Ovary (tissue), 9 donors: ENCODE data around the gene DNASE2. TPM values are rescaled to one million over a fixed set of nuclear protein-coding genes. Genes with fewer than 3 reads are reported as not detected.

Experiments used
- DNase-seq, 5 donors: peaks; one replicate each; pipeline ENCODE4 v3.0.0-alpha.2; 2019 to 2020
- H3K27ac ChIP-seq, 2 donors: fragments of 200-600 bp; one replicate each; pipeline versions ENCODE4 v1.5.1 to v1.8.0; 2019 to 2022
- H3K27me3 ChIP-seq: fragments of 200-600 bp; one replicate; pipeline ENCODE4 v1.8.0; 2022
- H3K36me3 ChIP-seq: fragments of 200-600 bp; sonication (generic); one replicate; pipeline ENCODE4 v1.5.1; 2019
- H3K4me1 ChIP-seq: one replicate; pipeline ENCODE4 v1.8.1; 2013; ENCODE audit warnings: mild to moderate bottlenecking, moderate library complexity; ENCODE audit not compliant: insufficient read depth
- H3K4me3 ChIP-seq: fragments of 200-600 bp; sonication (generic); one replicate; pipeline ENCODE4 v1.5.1; 2017
- H3K9me3 ChIP-seq, 2 donors: fragments of 200-600 bp in 1 of 2; sonication (generic) in 1 of 2; one replicate each; pipeline versions ENCODE4 v1.5.1 to v1.8.1; 2013 to 2019; ENCODE audit warnings: mild to moderate bottlenecking in 1 of 2, moderate library complexity in 1 of 2
- EP300 ChIP-seq: sonication (generic); formaldehyde crosslinking; IDR thresholded peaks from one replicate; pipeline ENCODE4 v1.6.1; 2017; ENCODE audit warnings: antibody characterized with exemption
- POLR2A ChIP-seq: fragments of 450-650 bp; IDR thresholded peaks from one replicate; pipeline ENCODE4 v1.6.1; 2017; ENCODE audit warnings: antibody characterized with exemption, mild to moderate bottlenecking, moderate library complexity
- WGBS, 3 donors: extraction: QIAGEN DNeasy Blood & Tissue Kit in 1 of 3; methylation state at CpG; one replicate each; pipeline versions ENCODE4 v1.1.5 to v1.1.7; 2013 to 2017; 5-methylcytosine and 5-hydroxymethylcytosine counted together
- intact Hi-C, 4 donors: fragments of 100-400 bp; cut with DNase I; formaldehyde crosslinking; loops; one replicate each; pipeline versions ENCODE4 v1.11.0 to v1.15.1; 2022 to 2023
- polyA plus RNA-seq, 2 donors: library from polyadenylated mRNA; stranded (reverse); fragments of 200-250 nt in 1 of 2; fragments of 350-450 nt in 1 of 2; fragmentation: Illumina TruSeq in 1 of 2; extraction: RNeasy Lipid Tissue Mini Kit (QIAGEN cat#74804) in 1 of 2; gene quantifications; one replicate each; pipeline ENCODE4 v1.2.3, GENCODE V29; 2013 to 2014
- total RNA-seq, 7 donors: library from RNA; depleted of rRNA in 2 of 7; stranded (reverse); fragments of >200 nt in 2 of 7; fragmentation: NEBNext Ultra II Directional in 3 of 7; extraction: Animal tissue kit (Norgen Biotek cat#: 25700) in 3 of 7; gene quantifications; one replicate each; pipeline versions ENCODE4 v1.1.0 to v1.2.4, GENCODE V29; 2016 to 2023
- TF ChIP-seq, protein P1 (sequence below), 3 donors: fragments of 450-650 bp in 2 of 3; fragments of 200-600 bp in 1 of 3; IDR thresholded peaks; one replicate each; pipeline versions ENCODE4 v1.5.1 to v1.8.0; 2016 to 2022; ENCODE audit warnings: antibody characterized with exemption in 3 of 3, mild to moderate bottlenecking in 1 of 3
- donor health status: DM: no; HTN: no; CAD: no; lungs with moderate emphysema.
- donor health status: DM: no; HTN: no; CAD: no.
- donor health status: Bipolar disorder and iron deficiency.
- donor health status: DM: yes; HTN: yes; CAD: no.
- donor health status: DM: no; HTN: no; CAD: no.
- donor health status: DM: yes; HTN: yes; CAD: no.

The DNASE2 gene
- total and polyA plus RNA-seq, 9 donors, result 20.9 to 54.2 (median 29.2) TPM

DNA sequence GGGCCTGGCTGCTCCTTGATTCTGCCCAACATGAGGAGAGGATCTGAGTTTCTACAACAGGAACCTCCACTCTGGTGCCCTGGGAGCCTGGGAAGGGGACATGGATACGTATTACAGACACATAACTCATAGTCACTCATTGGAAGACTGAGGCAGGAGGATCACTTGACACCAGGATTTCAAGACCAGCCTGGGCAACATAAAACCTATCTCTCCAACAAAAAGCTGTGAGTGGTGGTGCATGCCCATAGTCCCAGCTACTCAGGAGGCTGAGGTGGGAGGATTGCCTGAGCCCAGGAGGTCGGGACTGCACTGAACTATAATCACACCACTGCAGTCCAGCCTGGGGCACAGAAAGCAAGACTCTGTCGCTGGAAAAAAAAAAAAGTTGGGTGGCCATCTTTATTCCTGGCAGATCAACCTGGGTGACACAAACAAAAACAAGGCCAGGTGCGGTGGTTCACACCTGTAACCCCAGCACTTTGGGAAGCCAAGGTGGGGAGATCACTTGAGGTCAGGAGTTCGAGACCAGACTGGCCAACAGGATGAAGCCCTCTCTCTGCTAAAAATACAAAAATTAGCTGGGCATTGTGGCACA, 6.9 kb upstream of the DNASE2 start:
- 64 to 80% (median 77%) methylated on average over 5 of the region's 5 CpGs for WGBS, 3 donors
- TF ChIP-seq EP300, result no peak
- no peak for TF ChIP-seq POLR2A
- TF ChIP-seq, protein P1, sequence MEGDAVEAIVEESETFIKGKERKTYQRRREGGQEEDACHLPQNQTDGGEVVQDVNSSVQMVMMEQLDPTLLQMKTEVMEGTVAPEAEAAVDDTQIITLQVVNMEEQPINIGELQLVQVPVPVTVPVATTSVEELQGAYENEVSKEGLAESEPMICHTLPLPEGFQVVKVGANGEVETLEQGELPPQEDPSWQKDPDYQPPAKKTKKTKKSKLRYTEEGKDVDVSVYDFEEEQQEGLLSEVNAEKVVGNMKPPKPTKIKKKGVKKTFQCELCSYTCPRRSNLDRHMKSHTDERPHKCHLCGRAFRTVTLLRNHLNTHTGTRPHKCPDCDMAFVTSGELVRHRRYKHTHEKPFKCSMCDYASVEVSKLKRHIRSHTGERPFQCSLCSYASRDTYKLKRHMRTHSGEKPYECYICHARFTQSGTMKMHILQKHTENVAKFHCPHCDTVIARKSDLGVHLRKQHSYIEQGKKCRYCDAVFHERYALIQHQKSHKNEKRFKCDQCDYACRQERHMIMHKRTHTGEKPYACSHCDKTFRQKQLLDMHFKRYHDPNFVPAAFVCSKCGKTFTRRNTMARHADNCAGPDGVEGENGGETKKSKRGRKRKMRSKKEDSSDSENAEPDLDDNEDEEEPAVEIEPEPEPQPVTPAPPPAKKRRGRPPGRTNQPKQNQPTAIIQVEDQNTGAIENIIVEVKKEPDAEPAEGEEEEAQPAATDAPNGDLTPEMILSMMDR (IDR thresholded peaks at IDR 0.05), result no peak
- H3K9me3 ChIP-seq, result no peaks in the 10 kb centered on the region
- no peak for DNase-seq
- no peak overlapping the region for H3K4me3 ChIP-seq
- peaks cover 5% of the 10 kb centered on the region for H3K4me1 ChIP-seq
- no peaks in the 10 kb centered on the region for H3K36me3 ChIP-seq
- no peaks in the 10 kb centered on the region for H3K27me3 ChIP-seq
- H3K27ac ChIP-seq, result no peak overlapping the region
- intact Hi-C loops, result no loop called here

DNA sequence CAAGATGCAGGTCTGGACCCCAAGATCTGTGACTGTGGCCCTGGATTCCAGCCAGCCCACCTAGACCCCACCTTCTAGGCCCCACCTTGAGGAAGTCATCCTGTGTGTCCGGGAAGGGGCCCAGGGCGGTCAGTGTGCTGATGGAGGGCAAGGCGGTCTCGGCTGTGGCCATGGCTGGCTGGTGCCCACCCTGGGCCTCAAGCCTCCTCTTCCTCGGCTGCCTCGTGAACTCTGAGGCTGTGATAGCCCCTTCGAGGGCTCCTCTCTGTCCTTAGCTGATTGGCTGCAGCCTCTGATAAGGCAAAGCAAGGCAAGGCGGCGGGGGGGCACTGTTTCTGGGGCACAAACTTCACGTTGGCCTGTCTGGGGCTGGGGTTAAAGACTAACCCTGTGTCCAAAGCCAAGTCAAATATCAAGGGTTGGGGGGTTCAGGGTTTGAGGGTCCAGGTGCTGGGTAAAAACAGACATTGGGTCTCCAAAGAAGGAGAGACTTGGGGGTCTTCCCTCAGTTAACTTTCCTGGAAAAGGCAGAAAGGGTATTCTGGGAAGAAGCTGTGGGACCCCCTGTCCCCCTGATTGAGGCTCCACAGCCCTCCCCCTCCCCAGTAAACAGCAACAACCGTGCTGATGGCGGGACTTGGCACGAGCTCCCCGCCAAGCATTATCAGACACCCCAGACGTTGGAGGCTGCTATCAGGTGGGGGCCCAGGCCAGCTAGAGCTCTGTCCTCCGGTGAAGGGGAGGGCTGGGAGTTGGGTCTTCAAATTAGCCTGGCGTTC, 5.9 kb upstream of the DNASE2 start, which contains the start of gene KLF1:
Gene KLF1, minus strand, starts transcription at position 233 of the 779 bp plus-strand sequence. Its CDS starts 61 bp downstream, at position 172.
- Histone ChIP-seq H3K4me3 (no peak within 1 kb of the TSS), H3K27me3 (no peaks in the 10 kb centered on the region), H3K4me1 (peaks cover 5% of the 10 kb centered on the region), H3K9me3 (no peaks in the 10 kb centered on the region), H3K27ac (no peak within 1 kb of the TSS), H3K36me3 (no peaks in the 10 kb centered on the region)
- TF ChIP-seq EP300 (no peak), POLR2A (no peak)
- TF ChIP-seq, protein P1 (IDR thresholded peaks at IDR 0.05), result no peak
- intact Hi-C loops, result no loop called here
- no peak for DNase-seq
- WGBS, 3 donors, result 51 to 67% (median 56%) methylated on average over 12 to 17 of the region's 17 CpGs

DNA sequence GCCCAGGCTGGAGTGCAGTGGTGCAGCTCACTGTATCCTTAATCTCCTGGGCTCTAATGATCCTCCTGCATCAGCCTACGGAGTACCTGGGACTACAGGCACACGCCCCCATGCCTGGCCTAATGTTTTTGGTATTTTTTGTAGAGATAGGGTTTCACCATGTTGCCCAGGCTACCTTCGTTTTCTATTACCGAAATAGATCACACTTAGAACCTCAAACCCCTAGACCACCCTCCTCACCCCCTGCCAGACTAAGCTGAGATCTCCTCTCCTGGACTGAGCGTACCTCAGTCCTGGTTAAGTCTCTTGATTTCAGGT, 5.4 kb upstream of the DNASE2 start:
- no peaks in the 10 kb centered on the region for H3K9me3 ChIP-seq
- peaks cover 3% of the 10 kb centered on the region for H3K4me1 ChIP-seq
- H3K27ac ChIP-seq, result no peak overlapping the region
- H3K27me3 ChIP-seq, result no peaks in the 10 kb centered on the region
- WGBS, 3 donors, result 69 to 73% (median 70%) methylated on average over 5 of the region's 5 CpGs
- H3K36me3 ChIP-seq, result no peaks in the 10 kb centered on the region
- no peak overlapping the region for H3K4me3 ChIP-seq
- DNase-seq, result no peak
- TF ChIP-seq POLR2A, result no peak
- no peak for TF ChIP-seq EP300
- TF ChIP-seq, protein P1 (IDR thresholded peaks at IDR 0.05), result no peak
- intact Hi-C loops, result no loop called here

DNA sequence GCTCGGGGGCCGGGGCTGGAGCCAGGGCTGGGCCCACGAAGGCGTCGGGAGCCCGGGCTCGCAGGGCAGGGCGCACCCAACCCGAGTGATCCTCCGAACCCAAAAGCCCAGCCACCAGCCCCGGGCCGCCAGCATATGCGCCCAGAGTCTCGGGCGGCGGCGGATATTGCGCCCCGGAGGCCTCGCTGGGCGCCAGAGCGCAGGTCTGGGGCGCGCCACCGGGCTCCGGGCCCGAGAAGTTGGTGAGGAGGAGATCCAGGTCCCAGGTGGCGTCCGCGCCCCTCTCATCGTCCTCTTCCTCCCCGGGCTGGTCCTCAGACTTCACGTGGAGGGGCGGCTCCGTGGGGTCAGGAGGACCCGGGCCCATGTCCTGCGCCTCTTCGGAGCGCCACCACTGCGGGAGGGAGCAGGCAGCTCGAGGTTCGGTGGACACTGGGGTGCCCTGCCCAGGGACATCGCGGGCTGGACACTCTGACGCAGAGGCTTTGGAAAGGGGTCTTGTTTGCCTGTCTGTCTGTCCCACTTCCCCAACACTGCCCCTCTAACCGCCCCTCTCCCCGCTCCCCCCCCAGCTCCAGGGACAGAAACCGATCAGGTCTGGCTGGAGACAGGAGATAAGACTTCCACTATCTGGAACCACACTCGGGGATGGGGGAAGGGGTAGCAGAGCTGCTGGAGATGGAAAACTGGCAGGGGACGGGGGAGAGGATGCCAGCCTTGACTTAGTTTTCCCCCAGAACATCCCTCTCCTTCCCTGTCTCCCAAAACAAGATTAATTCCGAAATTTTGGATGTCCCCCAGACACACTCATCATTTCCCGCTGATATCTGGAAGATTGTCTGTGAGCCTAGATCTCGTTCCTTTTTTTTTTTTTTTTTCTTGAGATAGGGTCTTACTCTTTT, 4.8 kb upstream of the DNASE2 start:
- no peaks in the 10 kb centered on the region for H3K9me3 ChIP-seq
- no peaks in the 10 kb centered on the region for H3K36me3 ChIP-seq
- 4 to 7% (median 6%) methylated on average over 37 to 53 of the region's 53 CpGs for WGBS, 3 donors
- H3K27me3 ChIP-seq, result no peaks in the 10 kb centered on the region
- TF ChIP-seq EP300 (no peak), POLR2A (no peak)
- TF ChIP-seq, protein P1 (IDR thresholded peaks at IDR 0.05), result no peak
- peaks cover 2% of the 10 kb centered on the region for H3K4me1 ChIP-seq
- intact Hi-C loops, result no loop called here
- no peak overlapping the region for H3K27ac ChIP-seq
- no peak overlapping the region for H3K4me3 ChIP-seq
- no peak for DNase-seq
